Stimulated activated CD8-positive, alpha-beta memory T cell treated with anti-CD3 and anti-CD28 coated beads, Interleukin-12 subunit alpha, Interleukin-12 subunit beta, amount 100 ng/mL, for 1 hour (primary cell): Measurements from ENCODE around the gene SPTBN5.

ENCODE experiments used
- DNase-seq: peaks from one replicate; pipeline ENCODE4 v3.0.0-alpha.2; 2020; ENCODE audit warnings: low read depth

Gene SPTBN5

DNA sequence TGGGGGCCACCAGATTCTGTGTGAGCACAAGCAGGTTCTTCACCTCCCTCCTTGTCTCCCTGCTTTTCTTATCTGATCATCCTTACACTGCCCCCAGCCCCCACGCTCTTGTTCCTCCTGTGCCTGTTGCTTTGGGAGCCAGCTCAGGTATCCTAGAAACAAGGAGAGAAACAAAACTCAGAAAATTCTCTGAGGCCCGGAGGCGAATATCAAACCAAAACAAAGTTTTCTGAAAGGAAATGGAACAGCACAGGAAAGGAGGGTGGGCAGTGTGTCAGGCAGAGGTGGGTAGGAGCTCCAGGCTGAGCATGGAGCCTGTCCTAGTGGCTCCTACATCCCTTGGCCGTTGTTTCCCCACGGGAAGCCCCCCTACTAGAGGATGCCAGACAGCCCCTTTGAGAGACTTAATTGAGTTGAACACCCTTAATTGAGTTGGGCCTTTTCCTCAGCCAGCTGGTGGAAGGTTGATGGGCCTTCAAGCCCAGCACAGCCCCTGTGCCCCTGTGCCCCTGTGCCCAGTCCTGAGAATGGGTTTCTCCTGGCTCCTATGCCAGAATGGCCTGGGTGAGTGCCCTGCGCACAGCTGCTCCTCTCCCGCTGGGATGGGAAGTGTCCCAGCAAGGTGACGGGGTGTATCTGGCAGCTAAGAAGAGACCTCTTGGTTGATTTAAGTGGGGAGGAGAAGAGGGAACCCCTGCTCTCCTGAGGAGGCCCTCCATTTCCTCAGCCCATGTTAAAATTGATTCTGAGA is 88.8 kb downstream of the SPTBN5 start:
- no peak for DNase-seq

DNA sequence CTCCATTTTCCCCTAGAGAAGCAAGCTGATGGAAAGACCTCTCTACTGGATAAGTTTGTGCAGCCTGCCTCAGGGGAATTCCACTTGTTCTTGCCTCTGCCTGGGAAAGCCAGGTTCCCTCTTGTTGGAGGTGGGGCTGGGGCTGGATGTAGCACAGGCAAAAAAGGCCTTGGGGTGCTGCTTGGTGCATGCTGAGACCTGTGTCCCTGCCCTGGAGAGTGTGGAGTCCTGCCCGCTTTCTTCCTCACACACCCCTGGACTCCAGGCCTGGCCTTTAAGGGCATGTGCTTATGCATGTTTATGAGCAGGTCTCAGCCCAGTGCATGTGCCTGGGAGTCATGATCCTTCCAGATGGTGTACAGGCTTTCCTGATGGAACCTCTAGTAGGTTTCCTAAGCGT is 89.5 kb downstream of the SPTBN5 start:
- DNase-seq, result no peak

DNA sequence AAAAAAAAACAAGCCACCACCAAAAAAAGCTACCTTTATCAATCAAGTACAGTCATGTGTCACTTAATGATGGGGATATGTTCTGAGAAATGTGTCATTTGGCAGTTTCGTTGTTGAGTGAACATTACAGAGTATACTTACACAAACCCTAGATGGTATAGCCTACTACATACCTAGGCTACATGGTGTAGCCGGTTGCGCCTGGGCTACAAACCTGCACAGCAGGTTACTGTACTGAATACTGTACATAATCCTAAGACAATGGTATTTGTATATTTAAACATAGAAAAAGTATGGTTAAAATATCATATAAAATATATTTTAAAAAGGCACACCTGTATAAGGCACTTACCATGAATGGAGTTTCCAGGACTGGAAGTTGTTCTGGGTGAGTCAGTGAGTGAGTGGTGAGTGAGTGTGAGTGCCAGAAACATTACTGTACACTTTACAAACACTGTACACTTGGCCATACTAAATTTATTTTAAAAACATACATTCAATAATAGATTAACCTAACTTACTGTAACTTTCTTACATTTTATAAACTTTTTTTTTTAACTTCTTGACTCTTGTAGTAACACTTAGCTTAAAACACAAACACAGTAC is 91.9 kb downstream of the SPTBN5 start:
- no peak for DNase-seq

DNA sequence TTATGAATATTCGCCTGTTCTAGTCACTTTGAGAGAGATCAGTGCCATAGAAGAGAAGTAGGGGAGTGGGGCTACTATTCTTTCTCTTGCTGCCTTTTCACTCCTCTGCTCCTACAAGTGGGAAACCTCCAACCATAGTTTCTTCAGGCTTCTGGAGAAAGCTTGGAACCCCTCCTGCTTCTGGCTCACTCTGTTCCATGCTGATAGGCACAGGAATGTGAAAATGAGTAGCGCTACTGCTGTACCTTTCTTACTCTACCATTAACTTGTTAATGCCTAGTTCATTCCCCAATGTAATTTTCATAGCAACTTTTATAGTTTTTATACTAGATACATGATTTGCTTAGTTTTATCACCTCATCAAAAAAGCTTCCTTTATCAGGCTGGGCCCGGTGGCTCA is 92.7 kb downstream of the SPTBN5 start:
- DNase-seq, result no peak

DNA sequence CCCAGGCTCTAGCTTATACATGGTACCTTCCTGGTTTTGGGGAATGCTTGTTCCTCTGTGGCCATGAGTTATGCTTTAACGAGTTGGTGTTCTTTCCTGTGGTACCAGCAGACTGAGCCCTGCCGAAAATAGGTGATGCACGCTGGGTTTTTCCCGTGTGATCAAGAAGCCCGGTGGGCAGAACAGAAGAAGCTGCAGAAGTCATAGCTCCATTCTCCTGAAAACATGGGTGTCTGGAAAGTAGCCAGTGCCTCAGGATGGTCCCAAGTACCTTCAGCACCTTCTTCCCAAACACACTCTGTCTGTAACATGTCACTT is 94.4 kb downstream of the SPTBN5 start:
- no peak for DNase-seq

DNA sequence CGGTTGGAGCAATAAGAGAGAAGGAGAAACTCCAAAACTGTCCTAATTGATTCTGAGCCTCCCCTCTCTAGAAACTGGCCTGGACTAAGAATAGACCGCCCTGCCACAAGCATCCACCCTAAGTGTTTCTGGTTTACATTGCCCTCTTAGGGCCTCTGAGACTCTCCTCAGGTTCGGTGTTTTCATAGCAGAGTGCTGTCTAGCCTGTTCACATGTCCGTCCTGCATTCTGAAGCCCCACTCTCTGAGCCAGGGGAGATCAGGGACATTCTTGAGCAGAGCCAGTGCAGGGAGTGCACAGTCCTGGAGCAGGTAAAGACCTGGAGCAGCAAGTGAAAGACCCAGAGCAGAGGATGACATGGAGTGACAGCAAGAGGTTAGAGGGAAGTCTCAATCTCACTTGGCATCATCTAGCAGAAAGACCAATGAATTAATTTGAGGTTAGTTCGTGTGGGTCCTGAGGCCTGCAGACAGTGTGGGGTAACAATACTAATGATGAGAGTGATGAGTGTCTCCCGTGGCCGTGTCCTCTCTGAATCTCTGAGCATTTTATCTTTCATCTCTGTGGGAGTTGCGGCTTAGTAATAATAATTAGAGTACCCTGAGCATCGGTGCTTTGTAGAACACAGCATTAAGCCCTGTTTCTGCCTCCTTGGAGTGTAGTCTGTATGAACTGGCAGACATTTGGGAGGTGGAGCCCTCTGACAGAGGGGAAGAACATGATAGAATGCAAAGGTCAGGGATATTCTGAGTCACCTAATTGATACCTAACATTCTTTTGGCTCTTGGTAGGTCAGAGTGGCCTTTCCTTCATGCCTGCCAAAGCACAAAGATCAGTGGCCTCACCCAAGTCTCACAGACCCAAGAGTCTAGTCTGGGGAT is 95.0 kb downstream of the SPTBN5 start:
- no peak for DNase-seq
